NCI-H2196 (cell line): ENCODE results near the gene WDR62.
"Not testable (repeated sequence)": the region's sequence is repeated elsewhere in the genome, so short reads cannot be mapped to it uniquely, and the experiment has no call there.

Experiments used
- DNase-seq: peaks from one replicate; lab custom pipeline; 2025; ENCODE audit not compliant: unreplicated experiment; lab: John Stamatoyannopoulos, UW

WDR62 gene

GRCh38 chr19:36106991-36107390, 52.3 kb downstream of the WDR62 start:
- DNase-seq = no peak

GRCh38 chr19:36108684-36109083, 54.0 kb downstream of the WDR62 start:
- no peak for DNase-seq

GRCh38 chr19:36110487-36111199, 55.9 kb downstream of the WDR62 start, which contains the start of gene OVOL3:
Gene OVOL3 (plus strand): TSS chr19:36111143. CDS start chr19:36111203, 60 bp downstream.
- DNase-seq = no peak

- no peak for DNase-seq
Measured at GRCh38 chr19:36111200-36111539, 56.5 kb downstream of the WDR62 start.

- no peak for DNase-seq
Measured at GRCh38 chr19:36112678-36113077, 58.0 kb downstream of the WDR62 start.

GRCh38 chr19:36113425-36113824, 58.7 kb downstream of the WDR62 start:
- DNase-seq = no peak

- DNase-seq = no peak
Measured at GRCh38 chr19:36113894-36114720, 59.4 kb downstream of the WDR62 start.

GRCh38 chr19:36114721-36115452, 60.2 kb downstream of the WDR62 start, which contains the start of gene POLR2I:
Gene POLR2I (minus strand): TSS chr19:36114875. CDS start chr19:36114856, 19 bp downstream.
- DNase-seq = peak; percentile 99

GRCh38 chr19:36115453-36116343, 61.0 kb downstream of the WDR62 start, which contains the start of gene TBCB:
Gene TBCB (plus strand): TSS chr19:36115468. CDS start chr19:36115561, 93 bp downstream.
- peak; percentile 75 for DNase-seq

- DNase-seq = no peak
Measured at GRCh38 chr19:36116344-36116637, 61.6 kb downstream of the WDR62 start.

- DNase-seq = no peak
Measured at GRCh38 chr19:36120092-36120983, 65.6 kb downstream of the WDR62 start.

- no peak for DNase-seq
Measured at GRCh38 chr19:36120984-36121358, 66.3 kb downstream of the WDR62 start.

GRCh38 chr19:36121486-36122124, 66.9 kb downstream of the WDR62 start:
- no peak for DNase-seq

GRCh38 chr19:36125557-36125956, 70.9 kb downstream of the WDR62 start:
- DNase-seq = no peak

GRCh38 chr19:36128392-36128736, 73.7 kb downstream of the WDR62 start:
- no peak for DNase-seq

- DNase-seq = not testable (repeated sequence)
Measured at GRCh38 chr19:36131221-36131620, 76.5 kb downstream of the WDR62 start.

GRCh38 chr19:36134867-36135266, 80.2 kb downstream of the WDR62 start:
- DNase-seq = not testable (repeated sequence)

- DNase-seq = peak; percentile 93
Measured at GRCh38 chr19:36136964-36137686, 82.4 kb downstream of the WDR62 start.

- DNase-seq = no peak
Measured at GRCh38 chr19:36139120-36139472, 84.4 kb downstream of the WDR62 start.
